HS-27A (cell line): ENCODE results near the gene TMEM269.

Experiments
- DNase-seq: peaks from one replicate; pipeline ENCODE4 v3.0.0-alpha.2; 2012; ENCODE audit warnings: low read depth, missing footprints

The TMEM269 gene

GRCh38 chr1:42848823-42849537 is 64.2 kb downstream of the TMEM269 start:
- DNase-seq, result no peak

- no peak for DNase-seq
These were observed 65.2 kb downstream of the TMEM269 start for GRCh38 chr1:42849944-42850343.
